ENCODE measurements around the gene PLCL2.

PLCL2 gene

GRCh38 chr3:17052363-17052762 is 167.6 kb downstream of the PLCL2 start:
- DNase-seq = no peak

DNA sequence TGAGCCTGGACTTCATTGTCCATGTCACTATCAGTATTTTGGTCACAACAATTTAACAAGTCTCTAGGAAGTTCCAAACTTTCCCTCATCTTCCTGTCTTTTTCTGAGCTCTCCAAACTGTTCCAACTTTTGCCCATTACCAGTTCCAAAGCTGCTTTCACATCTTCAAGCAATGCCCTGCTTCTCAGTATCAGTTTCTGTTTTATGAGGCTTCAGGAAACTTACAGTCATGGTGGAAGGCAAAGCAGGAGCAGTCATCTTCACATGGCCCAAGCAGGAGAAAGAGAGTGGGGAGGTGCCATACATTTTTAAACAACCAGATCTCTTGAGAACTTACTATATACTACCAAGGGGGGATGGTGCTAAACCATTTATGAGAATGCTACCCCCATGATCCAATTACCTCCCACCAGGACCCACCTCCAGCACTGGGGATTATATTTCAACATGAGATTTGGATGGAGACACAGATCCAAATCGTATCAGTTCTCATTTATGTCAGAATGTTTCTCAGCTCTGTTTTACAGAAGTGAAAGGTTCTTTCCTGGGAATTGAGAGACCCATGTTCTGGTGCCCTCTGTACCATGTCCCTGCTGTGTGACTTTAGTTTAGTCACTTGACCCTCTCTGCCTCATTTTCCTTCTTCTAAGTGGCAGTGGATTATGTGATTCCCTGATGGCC is 169.7 kb downstream of the PLCL2 start:
- no peak for DNase-seq

DNA sequence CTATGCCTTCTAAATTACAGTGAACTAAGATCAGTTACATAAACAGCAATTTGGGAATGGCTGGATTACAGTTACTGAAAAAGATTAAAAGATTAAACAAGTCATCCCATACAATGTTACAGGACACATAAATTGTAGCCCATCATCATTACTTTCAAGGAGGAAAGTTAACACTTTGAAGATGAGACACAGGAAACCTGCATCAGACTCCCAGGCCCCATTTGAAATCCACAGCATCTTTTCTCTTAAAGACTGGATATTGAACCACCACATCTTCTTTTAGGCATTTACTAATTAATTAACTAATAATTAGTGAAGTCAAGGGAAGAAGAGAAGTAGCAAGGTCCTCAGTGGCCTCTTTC is 170.2 kb downstream of the PLCL2 start:
- no peak for DNase-seq

DNA sequence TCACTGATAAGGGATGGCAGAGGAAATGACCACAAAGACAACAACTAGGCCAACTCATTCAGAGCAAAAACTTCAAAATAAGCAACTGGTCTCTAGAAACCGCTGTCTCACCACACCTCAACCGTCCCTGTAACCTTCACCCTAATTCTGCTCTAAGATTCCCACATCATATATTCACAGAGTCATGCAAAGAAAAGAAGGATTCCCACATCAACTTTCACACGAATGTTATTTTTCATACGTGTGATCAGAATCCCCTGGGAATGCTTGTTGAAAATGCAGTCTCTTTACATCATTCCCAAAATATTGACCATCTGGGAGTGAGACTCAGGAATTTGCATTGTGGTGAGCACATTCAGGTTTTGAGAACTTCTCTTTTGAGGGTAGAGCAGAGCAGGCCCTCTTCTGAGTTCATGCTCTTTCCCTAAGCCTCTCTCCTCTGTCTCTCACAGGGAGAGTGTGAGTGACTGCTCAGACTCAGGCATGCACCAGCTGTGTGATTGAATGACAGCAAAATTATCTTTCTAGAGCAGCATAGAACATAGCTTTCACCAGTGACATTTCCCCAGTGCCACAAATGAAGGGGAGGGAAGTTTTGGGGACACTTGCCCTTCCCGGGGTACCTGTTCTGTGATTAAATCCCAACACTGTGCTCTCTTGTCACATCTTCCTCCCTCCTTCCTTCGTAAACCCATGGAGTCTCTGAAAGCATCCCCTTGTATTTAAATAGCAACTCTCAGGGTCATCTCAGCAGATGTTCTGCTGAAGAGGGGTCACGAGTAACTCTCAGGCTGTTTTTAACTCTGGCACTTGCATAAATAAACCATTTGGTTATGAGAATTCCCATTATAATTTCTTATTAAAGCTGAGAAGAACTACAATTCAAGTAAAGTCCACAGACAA is 170.9 kb downstream of the PLCL2 start:
- DNase-seq = no peak

DNA sequence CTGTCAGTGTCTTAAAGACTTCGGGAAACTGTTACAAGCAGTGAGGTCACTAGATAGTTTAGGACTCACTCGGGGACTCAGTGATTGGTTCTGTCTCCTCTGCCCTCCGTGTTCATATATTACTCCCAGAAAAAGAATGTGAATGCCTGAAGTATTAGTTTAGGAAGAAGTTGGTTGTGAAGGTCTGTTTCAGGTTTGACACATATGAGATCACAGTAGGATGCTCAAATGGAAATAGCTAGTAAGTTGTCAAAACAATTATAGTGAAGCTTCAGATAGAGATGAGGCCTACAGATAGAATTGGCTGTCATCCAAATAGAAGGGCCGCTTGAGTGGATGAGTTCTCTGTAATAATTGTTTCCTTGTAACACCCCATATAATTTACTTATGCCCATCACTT is 172.6 kb downstream of the PLCL2 start:
- peak in 1 of 2 experiments; percentile 27 for DNase-seq

DNA sequence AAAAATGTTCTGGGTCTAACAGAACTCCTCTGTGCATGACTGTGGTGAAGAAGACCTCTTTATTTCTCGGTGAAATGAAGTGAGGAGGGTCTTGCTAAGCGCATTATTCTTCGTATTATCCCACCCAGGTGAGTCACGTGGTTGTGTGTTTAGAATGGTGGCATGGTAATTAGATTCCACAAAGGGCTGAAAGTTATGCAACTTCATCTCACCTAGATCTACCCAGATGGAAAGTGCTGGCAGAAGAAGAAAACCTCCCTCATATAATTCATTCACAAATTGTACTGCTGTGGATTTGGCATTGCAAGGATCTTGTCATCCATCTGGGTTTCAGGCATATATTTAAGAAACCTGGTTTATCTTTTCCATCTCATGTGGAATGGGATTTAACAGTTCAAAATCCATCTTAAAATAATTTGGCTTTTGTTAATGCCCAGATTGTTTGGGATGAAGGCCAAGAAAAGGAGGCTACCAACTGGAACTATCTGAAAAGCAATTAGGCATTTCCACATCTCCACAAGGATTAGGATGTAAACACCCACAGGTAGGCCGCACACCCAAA is 175.3 kb downstream of the PLCL2 start:
- peak in 1 of 2 experiments; percentile 20 for DNase-seq

DNA sequence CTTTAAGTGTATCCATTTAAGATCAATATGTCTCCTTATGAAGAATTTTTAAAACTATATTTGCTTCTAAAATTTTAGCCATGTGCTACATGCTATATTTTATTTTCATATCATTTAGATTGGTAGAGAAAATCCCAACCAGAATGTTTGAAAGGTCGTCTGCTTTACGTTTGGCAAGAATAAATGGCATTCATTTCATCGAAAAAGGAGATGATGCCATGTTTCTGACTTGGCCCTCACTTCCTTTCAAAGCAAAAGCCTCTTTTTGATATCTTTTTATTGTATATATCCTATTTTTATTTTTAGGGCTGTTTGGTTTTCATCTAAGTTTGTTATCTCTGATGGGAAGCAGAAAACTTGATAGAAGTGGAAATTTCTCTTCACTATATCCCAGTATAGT is 176.2 kb downstream of the PLCL2 start:
- DNase-seq = no peak

GRCh38 chr3:17062736-17063135 is 178.0 kb downstream of the PLCL2 start:
- no peak for DNase-seq

DNA sequence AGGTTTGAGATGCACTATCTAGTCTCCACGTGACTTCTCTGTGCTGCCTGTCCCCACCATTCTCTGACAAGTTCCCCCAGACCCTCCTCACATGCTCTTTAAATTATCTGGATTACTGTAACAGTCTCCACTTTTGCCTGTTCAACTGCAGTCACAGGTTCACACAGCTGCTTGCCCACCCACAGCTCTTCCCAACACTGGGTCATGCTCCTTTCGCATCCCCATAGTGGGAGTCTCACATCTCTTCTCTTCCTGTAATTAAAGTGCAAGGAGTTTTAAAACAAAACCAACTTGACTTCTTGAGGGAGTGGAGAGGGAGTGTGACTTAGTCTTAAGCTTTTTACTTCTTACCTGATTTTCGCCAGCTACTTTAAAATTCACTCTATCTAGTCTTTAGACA is 178.8 kb downstream of the PLCL2 start:
- no peak for DNase-seq

- no peak for DNase-seq
Observed at GRCh38 chr3:17065315-17065714, 180.6 kb downstream of the PLCL2 start.

- no peak for DNase-seq
Observed at GRCh38 chr3:17065881-17066280, 181.1 kb downstream of the PLCL2 start.

- no peak for DNase-seq
Observed at GRCh38 chr3:17069754-17070153, 185.0 kb downstream of the PLCL2 start.

DNA sequence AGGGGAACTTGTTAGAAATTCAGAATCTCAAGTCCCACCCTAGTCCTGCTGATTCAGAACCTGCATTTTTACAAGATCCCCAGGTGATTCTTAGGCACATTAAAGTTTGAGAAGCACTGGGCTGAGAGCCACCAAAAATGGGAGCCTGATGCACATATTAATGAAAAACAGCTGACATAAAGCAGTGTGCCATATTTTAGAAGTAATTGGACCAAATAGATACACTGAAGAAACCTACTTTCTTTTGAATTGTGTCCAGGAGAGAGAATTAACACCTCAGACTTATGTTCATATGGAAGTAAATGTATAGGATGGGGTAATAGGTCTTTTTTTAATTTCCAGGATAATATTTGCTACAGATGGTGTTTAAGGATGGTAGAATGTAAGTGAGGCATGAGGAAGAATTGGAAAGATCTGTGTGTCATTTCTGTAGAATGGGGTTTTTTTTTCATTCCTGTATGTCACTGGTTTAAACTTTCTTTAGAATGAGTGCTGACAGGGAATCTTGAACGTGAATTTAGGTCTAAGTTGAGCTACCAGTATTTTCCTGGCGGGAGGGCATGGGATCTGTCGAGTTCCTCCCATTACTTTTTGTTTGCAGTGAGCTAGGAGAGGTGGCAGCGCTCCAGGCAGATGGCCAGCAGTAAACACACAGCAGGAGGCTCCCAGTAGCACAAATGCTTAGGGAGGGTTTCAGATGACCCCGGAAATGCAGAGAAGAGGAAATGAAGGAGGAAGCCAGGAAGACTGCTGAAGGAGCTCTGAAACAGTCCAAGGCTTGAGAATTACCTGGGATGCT is 185.6 kb downstream of the PLCL2 start:
- peak; percentile 59 to 81 for DNase-seq

- no peak for DNase-seq
Observed at GRCh38 chr3:17074559-17074958, 189.8 kb downstream of the PLCL2 start.

DNA sequence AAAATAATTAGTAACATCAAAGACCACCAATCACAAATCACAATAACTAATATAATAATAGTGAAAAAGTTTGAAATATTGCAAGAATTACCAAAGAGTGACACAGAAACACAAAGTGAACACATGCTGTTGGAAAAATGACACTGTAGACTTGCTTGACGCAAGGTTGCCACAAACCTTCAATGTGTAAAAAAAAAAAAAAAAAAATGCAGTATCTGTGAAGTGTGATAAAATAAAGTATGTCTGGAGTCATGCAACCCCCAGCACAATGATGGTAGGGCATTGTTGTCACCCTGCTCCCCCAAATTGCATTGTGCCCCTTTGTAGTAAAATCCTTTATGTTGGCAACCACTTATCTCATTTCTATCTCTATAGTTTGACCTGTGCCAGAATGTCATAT is 190.6 kb downstream of the PLCL2 start:
- no peak for DNase-seq

DNA sequence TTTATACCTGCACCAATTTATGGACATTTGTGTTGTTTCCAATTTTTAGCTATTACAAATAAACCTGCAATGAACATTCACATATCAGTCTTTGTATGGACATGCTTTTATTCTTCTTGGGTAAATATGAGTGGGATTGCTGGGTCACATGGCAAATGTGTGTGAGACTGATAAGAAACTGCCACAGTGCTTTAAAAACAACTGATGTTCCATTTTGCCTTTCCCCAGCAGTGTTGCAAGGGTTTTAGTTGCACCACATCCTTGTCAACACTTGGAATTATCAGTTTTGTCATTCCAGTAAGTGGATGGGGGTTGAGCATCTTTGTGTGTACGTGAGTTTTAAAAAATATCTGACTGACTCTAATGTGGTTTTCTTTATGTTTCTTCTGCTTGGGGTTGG is 191.2 kb downstream of the PLCL2 start:
- DNase-seq = no peak

DNA sequence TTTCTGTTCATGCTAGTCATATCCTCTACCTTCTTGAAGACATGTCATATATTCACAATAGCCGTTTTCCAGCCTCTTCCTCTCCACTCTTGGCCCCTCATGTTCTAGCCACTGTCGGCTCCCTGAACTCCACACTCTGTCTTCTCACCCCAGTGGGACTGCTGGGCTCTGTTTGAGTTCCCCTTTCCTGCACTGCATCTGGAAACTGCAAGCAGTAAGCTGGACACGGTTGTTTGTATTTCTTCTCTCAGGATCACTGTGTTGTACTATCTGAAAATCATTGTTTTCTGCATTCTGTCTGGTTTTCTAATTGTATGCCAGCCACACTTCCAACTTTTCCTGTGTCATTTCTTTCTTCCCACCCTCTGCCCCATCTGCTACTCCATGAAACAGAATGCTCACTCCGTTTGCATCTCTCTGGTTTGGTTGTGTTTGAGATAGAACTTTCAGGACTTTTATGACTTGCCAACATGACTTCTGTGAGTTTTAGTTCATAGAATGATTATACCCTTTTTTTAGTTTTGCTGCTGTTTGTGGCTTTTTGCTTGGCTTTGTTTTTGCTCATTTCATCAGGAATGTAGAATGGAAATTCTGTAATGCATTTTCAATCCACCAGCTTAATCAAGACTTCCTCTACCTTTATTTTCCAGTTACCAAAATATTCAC is 192.3 kb downstream of the PLCL2 start:
- DNase-seq = no peak

GRCh38 chr3:17077606-17078005 is 192.9 kb downstream of the PLCL2 start:
- DNase-seq = no peak

DNA sequence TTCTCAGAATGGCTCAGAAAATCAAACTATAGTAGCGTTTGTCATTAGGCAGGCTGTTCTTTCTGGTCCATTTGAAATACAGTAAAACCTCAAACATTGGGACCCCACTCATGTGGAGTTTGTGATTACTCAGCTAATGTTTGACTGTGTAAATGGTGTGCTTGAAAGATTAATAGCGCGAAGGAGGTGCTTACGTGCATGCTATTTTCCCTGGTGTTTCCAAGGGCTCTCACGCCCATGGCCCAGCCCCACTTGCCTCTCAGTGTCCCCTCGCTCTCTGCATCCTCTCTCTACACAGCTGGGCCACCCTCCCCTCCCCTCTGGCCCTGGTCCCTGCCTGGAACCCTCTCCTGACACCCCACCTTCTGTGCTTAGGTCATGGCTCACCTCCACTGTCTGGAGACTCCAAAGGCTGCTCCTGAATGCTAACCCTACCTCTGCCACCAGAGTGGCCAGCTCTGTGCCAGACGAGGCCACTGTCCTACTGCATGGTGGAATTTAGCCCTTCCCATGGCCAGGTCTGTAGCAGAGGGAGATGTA is 194.2 kb downstream of the PLCL2 start:
- no peak for DNase-seq

GRCh38 chr3:17079933-17080332 is 195.2 kb downstream of the PLCL2 start:
- no peak for DNase-seq

GRCh38 chr3:17081520-17081919 is 196.8 kb downstream of the PLCL2 start:
- no peak for DNase-seq

- no peak for DNase-seq
Observed at GRCh38 chr3:17087509-17087908, 202.8 kb downstream of the PLCL2 start.
